HG03196 (cell line): ENCODE data around the gene ELP1.

Experiments
- ATAC-seq: cut with Tn5 transposase; IDR thresholded peaks from one replicate; pipeline ENCODE4 v1.9.1; 2021; ENCODE audit not compliant: unreplicated experiment

The ELP1 gene

GRCh38 chr9:108832179-108832500, 101.8 kb downstream of the ELP1 start:
- ATAC-seq: no peak

- no peak for ATAC-seq
Measured at GRCh38 chr9:108831496-108832178, 102.3 kb downstream of the ELP1 start.

- no peak for ATAC-seq
Measured at GRCh38 chr9:108830272-108830671, 103.7 kb downstream of the ELP1 start.

DNA sequence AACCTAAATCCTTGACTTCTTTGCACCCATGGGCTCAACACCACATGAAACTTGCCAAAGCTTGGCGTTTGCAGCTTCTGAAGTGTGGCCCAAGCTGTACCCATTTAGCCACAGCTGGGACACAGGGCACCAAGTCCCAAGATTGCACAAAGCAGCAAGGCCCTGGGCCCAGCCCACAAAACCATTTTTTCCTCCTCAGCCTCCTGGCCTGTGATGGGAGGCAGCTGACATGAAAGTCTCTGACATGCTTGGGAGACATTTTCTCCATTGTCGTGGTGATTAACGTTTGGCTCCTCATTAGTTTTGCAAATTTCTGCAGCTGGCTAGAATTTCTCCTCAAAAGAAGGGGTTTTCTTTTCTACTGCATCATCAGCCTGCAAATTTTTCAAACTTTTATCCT, 110.1 kb downstream of the ELP1 start:
- no peak for ATAC-seq
